HL-60 (cell line): Measurements from ENCODE around the gene ANKDD1A.

Source experiments
- DNase-seq, 2 experiments: peaks; one replicate each; pipeline ENCODE4 v3.0.0-alpha.2; 2010 to 2020; ENCODE audit warnings: low read depth in 1 of 2, low spot score in 1 of 2
- H3K27ac ChIP-seq: fragments of 250-450 bp; sonication (Bioruptor Pico); replicated peaks from 2 replicates; pipeline ENCODE4 v1.5.1; 2020; ENCODE audit warnings: mild to moderate bottlenecking, moderate library complexity
- H3K27me3 ChIP-seq: fragments of 250-450 bp; sonication (Bioruptor Pico); 2 replicates; pipeline ENCODE4 v1.5.1; 2021; ENCODE audit warnings: mild to moderate bottlenecking, moderate library complexity; ENCODE audit not compliant: insufficient read depth, poor library complexity, severe bottlenecking
- H3K4me3 ChIP-seq: replicated peaks from 2 replicates; pipeline ENCODE4 v1.5.1; 2011; ENCODE audit warnings: mild to moderate bottlenecking, control low read depth, low read length; ENCODE audit not compliant: insufficient read depth
- CTCF ChIP-seq: IDR thresholded peaks from one replicate; pipeline ENCODE4 v1.5.1; 2011; ENCODE audit warnings: low read length, control low read depth, inconsistent platforms; ENCODE audit not compliant: insufficient read depth
- GABPA ChIP-seq: IDR thresholded peaks from 2 replicates; pipeline ENCODE4 v1.6.1; 2012; ENCODE audit warnings: low read depth
- POLR2AphosphoS5 ChIP-seq: IDR thresholded peaks from 2 replicates; pipeline ENCODE4 v1.6.1; 2012; ENCODE audit warnings: low read depth
- SPI1 ChIP-seq: IDR thresholded peaks from 2 replicates; pipeline ENCODE4 v1.6.1; 2012; ENCODE audit warnings: low read depth, mild to moderate bottlenecking, borderline replicate concordance
- TF ChIP-seq, protein P1 (sequence below): IDR thresholded peaks from 2 replicates; pipeline ENCODE4 v1.6.1; 2012; ENCODE audit warnings: low read depth; ENCODE audit not compliant: insufficient replicate concordance

ANKDD1A gene

GRCh38 chr15:64960153-64960552 is 48.5 kb downstream of the ANKDD1A start:
- Histone ChIP-seq H3K4me3 (no peak overlapping the region), H3K27ac (no peak overlapping the region), H3K27me3 (no peaks in the 10 kb centered on the region)
- TF ChIP-seq GABPA (no peak), CTCF (no peak), POLR2AphosphoS5 (no peak), SPI1 (no peak)
- TF ChIP-seq, protein P1, sequence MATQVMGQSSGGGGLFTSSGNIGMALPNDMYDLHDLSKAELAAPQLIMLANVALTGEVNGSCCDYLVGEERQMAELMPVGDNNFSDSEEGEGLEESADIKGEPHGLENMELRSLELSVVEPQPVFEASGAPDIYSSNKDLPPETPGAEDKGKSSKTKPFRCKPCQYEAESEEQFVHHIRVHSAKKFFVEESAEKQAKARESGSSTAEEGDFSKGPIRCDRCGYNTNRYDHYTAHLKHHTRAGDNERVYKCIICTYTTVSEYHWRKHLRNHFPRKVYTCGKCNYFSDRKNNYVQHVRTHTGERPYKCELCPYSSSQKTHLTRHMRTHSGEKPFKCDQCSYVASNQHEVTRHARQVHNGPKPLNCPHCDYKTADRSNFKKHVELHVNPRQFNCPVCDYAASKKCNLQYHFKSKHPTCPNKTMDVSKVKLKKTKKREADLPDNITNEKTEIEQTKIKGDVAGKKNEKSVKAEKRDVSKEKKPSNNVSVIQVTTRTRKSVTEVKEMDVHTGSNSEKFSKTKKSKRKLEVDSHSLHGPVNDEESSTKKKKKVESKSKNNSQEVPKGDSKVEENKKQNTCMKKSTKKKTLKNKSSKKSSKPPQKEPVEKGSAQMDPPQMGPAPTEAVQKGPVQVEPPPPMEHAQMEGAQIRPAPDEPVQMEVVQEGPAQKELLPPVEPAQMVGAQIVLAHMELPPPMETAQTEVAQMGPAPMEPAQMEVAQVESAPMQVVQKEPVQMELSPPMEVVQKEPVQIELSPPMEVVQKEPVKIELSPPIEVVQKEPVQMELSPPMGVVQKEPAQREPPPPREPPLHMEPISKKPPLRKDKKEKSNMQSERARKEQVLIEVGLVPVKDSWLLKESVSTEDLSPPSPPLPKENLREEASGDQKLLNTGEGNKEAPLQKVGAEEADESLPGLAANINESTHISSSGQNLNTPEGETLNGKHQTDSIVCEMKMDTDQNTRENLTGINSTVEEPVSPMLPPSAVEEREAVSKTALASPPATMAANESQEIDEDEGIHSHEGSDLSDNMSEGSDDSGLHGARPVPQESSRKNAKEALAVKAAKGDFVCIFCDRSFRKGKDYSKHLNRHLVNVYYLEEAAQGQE = no peak
- DNase-seq = no peak

DNA sequence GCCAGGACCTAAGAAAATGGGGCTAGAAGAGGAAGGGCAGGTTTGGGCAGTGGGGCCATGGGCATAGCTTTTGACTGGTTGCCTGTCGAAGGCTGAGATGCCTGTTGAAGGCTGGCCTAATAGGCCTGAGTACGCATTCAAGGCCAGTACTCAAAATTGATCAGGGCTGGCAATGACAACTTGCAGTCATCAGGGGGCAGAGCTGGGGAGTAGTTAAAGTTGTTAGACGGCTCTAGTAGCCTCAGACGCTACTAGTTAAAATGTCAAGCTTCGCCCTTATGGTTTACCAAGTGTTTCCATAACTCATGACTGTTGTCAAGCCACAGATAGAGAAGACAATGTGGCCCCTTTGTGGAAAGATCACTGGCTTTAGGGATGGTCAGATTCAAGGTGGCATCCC is 49.3 kb downstream of the ANKDD1A start:
- TF ChIP-seq POLR2AphosphoS5 (no peak), SPI1 (no peak), CTCF (no peak), GABPA (no peak)
- TF ChIP-seq, protein P1 = no peak
- Histone ChIP-seq H3K27ac (no peak overlapping the region), H3K27me3 (no peaks in the 10 kb centered on the region), H3K4me3 (no peak overlapping the region)
- no peak for DNase-seq

GRCh38 chr15:64969401-64969800 is 57.7 kb downstream of the ANKDD1A start:
- Histone ChIP-seq H3K27me3 (no peaks in the 10 kb centered on the region), H3K4me3 (no peak overlapping the region), H3K27ac (no peak overlapping the region)
- TF ChIP-seq CTCF (no peak), POLR2AphosphoS5 (no peak), SPI1 (no peak)
- TF ChIP-seq, protein P1 = no peak
- DNase-seq = no peak
